ENCODE data around the gene CARMIL1.

Gene CARMIL1

GRCh38 chr6:25601800-25602673 is 322.9 kb downstream of the CARMIL1 start:
- FAIRE-seq, result no peak
- DNase-seq (ENCODE audit: insufficient read length, low spot score), result no peak
- TF ChIP-seq TAF1 (IDR thresholded peaks at IDR 0.05; ENCODE audit: low read depth, low read length) (no peak), POLR2AphosphoS5 (IDR thresholded peaks at IDR 0.05; ENCODE audit: low read depth, low read length) (no peak), PAX5 (IDR thresholded peaks at IDR 0.05; ENCODE audit: insufficient read depth, low read length, severe bottlenecking) (no peak), POLR2A (IDR thresholded peaks at IDR 0.05; ENCODE audit: low read depth, low read length) (no peak), SPI1 (IDR thresholded peaks at IDR 0.05; ENCODE audit: low read depth, low read length) (no peak), POU2F2 (IDR thresholded peaks at IDR 0.05; ENCODE audit: low read depth, low read length) (no peak)

- FAIRE-seq, result no peak
- DNase-seq (ENCODE audit: insufficient read length, low spot score), result no peak
- TF ChIP-seq TAF1 (IDR thresholded peaks at IDR 0.05; ENCODE audit: low read depth, low read length) (no peak), POLR2A (IDR thresholded peaks at IDR 0.05; ENCODE audit: low read depth, low read length) (no peak), PAX5 (IDR thresholded peaks at IDR 0.05; ENCODE audit: insufficient read depth, low read length, severe bottlenecking) (no peak), POLR2AphosphoS5 (IDR thresholded peaks at IDR 0.05; ENCODE audit: low read depth, low read length) (no peak), POU2F2 (IDR thresholded peaks at IDR 0.05; ENCODE audit: low read depth, low read length) (no peak), SPI1 (IDR thresholded peaks at IDR 0.05; ENCODE audit: low read depth, low read length) (no peak)
These were observed 323.5 kb downstream of the CARMIL1 start for GRCh38 chr6:25602674-25602982.

GRCh38 chr6:25603251-25603650 is 324.1 kb downstream of the CARMIL1 start:
- DNase-seq (ENCODE audit: insufficient read length, low spot score), result no peak
- FAIRE-seq, result no peak

GRCh38 chr6:25606151-25606550 is 327.0 kb downstream of the CARMIL1 start:
- FAIRE-seq (no peak), DNase-seq (ENCODE audit: insufficient read length, low spot score) (no peak)
- no peak for TF ChIP-seq POLR2A (IDR thresholded peaks at IDR 0.05; ENCODE audit: low read depth, low read length)
- no peak for TF ChIP-seq PAX5 (IDR thresholded peaks at IDR 0.05; ENCODE audit: insufficient read depth, low read length, severe bottlenecking)
- TF ChIP-seq SPI1 (IDR thresholded peaks at IDR 0.05; ENCODE audit: low read depth, low read length), result no peak
- no peak for TF ChIP-seq POLR2AphosphoS5 (IDR thresholded peaks at IDR 0.05; ENCODE audit: low read depth, low read length)
- no peak for TF ChIP-seq POU2F2 (IDR thresholded peaks at IDR 0.05; ENCODE audit: low read depth, low read length)
- TF ChIP-seq TAF1 (IDR thresholded peaks at IDR 0.05; ENCODE audit: low read depth, low read length), result no peak

More at GRCh38 chr6:25603251-25603650, 324.1 kb downstream of the CARMIL1 start:
- TF ChIP-seq POU2F2 (IDR thresholded peaks at IDR 0.05; ENCODE audit: low read depth, low read length), result no peak
- no peak for TF ChIP-seq SPI1 (IDR thresholded peaks at IDR 0.05; ENCODE audit: low read depth, low read length)
- TF ChIP-seq POLR2AphosphoS5 (IDR thresholded peaks at IDR 0.05; ENCODE audit: low read depth, low read length), result no peak
- TF ChIP-seq PAX5 (IDR thresholded peaks at IDR 0.05; ENCODE audit: insufficient read depth, low read length, severe bottlenecking), result no peak
- no peak for TF ChIP-seq TAF1 (IDR thresholded peaks at IDR 0.05; ENCODE audit: low read depth, low read length)
- TF ChIP-seq POLR2A (IDR thresholded peaks at IDR 0.05; ENCODE audit: low read depth, low read length), result no peak

- no peak for FAIRE-seq
- no peak for TF ChIP-seq PAX5 (IDR thresholded peaks at IDR 0.05; ENCODE audit: insufficient read depth, low read length, severe bottlenecking)
- no peak for DNase-seq (ENCODE audit: insufficient read length, low spot score)
These were observed 329.5 kb downstream of the CARMIL1 start for GRCh38 chr6:25608558-25609174.

- DNase-seq (ENCODE audit: insufficient read length, low spot score) (no peak), FAIRE-seq (no peak)
- TF ChIP-seq SPI1 (IDR thresholded peaks at IDR 0.05; ENCODE audit: low read depth, low read length) (peak; percentile 43; the same call in 1 of the 2 replicates), POLR2AphosphoS5 (IDR thresholded peaks at IDR 0.05; ENCODE audit: low read depth, low read length) (no peak), TAF1 (IDR thresholded peaks at IDR 0.05; ENCODE audit: low read depth, low read length) (no peak), POLR2A (IDR thresholded peaks at IDR 0.05; ENCODE audit: low read depth, low read length) (no peak)
These were observed 333.5 kb downstream of the CARMIL1 start for GRCh38 chr6:25612666-25613065.

GRCh38 chr6:25613415-25613814 is 334.2 kb downstream of the CARMIL1 start:
- DNase-seq (ENCODE audit: insufficient read length, low spot score), result no peak
- TF ChIP-seq POU2F2 (IDR thresholded peaks at IDR 0.05; ENCODE audit: low read depth, low read length) (no peak), TAF1 (IDR thresholded peaks at IDR 0.05; ENCODE audit: low read depth, low read length) (no peak), POLR2AphosphoS5 (IDR thresholded peaks at IDR 0.05; ENCODE audit: low read depth, low read length) (no peak), SPI1 (IDR thresholded peaks at IDR 0.05; ENCODE audit: low read depth, low read length) (no peak), POLR2A (IDR thresholded peaks at IDR 0.05; ENCODE audit: low read depth, low read length) (no peak), PAX5 (IDR thresholded peaks at IDR 0.05; ENCODE audit: insufficient read depth, low read length, severe bottlenecking) (no peak)
- no peak for FAIRE-seq

GRCh38 chr6:25614052-25614451 is 334.9 kb downstream of the CARMIL1 start:
- no peak for FAIRE-seq
- no peak for TF ChIP-seq POLR2AphosphoS5 (IDR thresholded peaks at IDR 0.05; ENCODE audit: low read depth, low read length)
- TF ChIP-seq SPI1 (IDR thresholded peaks at IDR 0.05; ENCODE audit: low read depth, low read length), result no peak
- no peak for DNase-seq (ENCODE audit: insufficient read length, low spot score)

GRCh38 chr6:25615471-25615870 is 336.3 kb downstream of the CARMIL1 start:
- no peak for FAIRE-seq
- TF ChIP-seq POU2F2 (IDR thresholded peaks at IDR 0.05; ENCODE audit: low read depth, low read length), result no peak
- no peak for DNase-seq (ENCODE audit: insufficient read length, low spot score)

- TF ChIP-seq SPI1 (IDR thresholded peaks at IDR 0.05; ENCODE audit: low read depth, low read length), result peak; percentile 72
- TF ChIP-seq POLR2AphosphoS5 (IDR thresholded peaks at IDR 0.05; ENCODE audit: low read depth, low read length), result no peak
- no peak for TF ChIP-seq TAF1 (IDR thresholded peaks at IDR 0.05; ENCODE audit: low read depth, low read length)
- no peak for TF ChIP-seq POU2F2 (IDR thresholded peaks at IDR 0.05; ENCODE audit: low read depth, low read length)
- DNase-seq (ENCODE audit: insufficient read length, low spot score), result no peak
- no peak for FAIRE-seq
These were observed 338.8 kb downstream of the CARMIL1 start for GRCh38 chr6:25617997-25618396.
